Liver (tissue), 9 donors: ENCODE results near the gene ZDHHC9. TPM values are rescaled to one million over a fixed set of nuclear protein-coding genes. Genes with fewer than 3 reads are reported as not detected.
A peak's percentile ranks its signal among the peaks of the same experiment; 100 is the strongest.

Source experiments
- DNase-seq: peaks from one replicate; pipeline ENCODE4 v3.0.0-alpha.2; 2017; ENCODE audit warnings: low spot score
- H3K27ac ChIP-seq, 2 donors: one replicate each; pipeline ENCODE4 v1.7.0; 2013; ENCODE audit warnings: inconsistent platforms in 2 of 2, low read length in 2 of 2, control low read depth in 1 of 2, low read depth in 1 of 2, mild to moderate bottlenecking in 1 of 2
- H3K27me3 ChIP-seq, 4 donors: one replicate each; pipeline versions ENCODE4 v1.6.1 to v1.7.0; 2013; ENCODE audit warnings: low read length in 3 of 4, inconsistent platforms in 1 of 4, mild to moderate bottlenecking in 1 of 4, moderate library complexity in 1 of 4; ENCODE audit not compliant: control insufficient read depth in 4 of 4, insufficient read depth in 4 of 4
- H3K36me3 ChIP-seq, 4 donors: one replicate each; pipeline versions ENCODE4 v1.6.1 to v1.7.0; 2013; ENCODE audit warnings: low read length in 3 of 4, mild to moderate bottlenecking in 3 of 4, low read depth in 1 of 4, moderate library complexity in 1 of 4; ENCODE audit not compliant: control insufficient read depth in 4 of 4, insufficient read depth in 3 of 4
- H3K4me1 ChIP-seq, 4 donors: one replicate each; pipeline versions ENCODE4 v1.6.1 to v1.7.0; 2013; ENCODE audit warnings: low read length in 3 of 4, mild to moderate bottlenecking in 3 of 4, moderate library complexity in 1 of 4; ENCODE audit not compliant: control insufficient read depth in 4 of 4, insufficient read depth in 4 of 4
- H3K4me3 ChIP-seq, 3 donors: one replicate each; pipeline versions ENCODE4 v1.6.1 to v1.7.0; 2013; ENCODE audit warnings: low read length in 3 of 3, control low read depth in 1 of 3, low read depth in 1 of 3, mild to moderate bottlenecking in 1 of 3
- H3K9ac ChIP-seq, 2 donors: one replicate each; pipeline ENCODE4 v1.7.0; 2013; ENCODE audit warnings: low read length in 2 of 2, mild to moderate bottlenecking in 2 of 2, moderate library complexity in 2 of 2, control low read depth in 1 of 2, low read depth in 1 of 2
- H3K9me3 ChIP-seq, 4 donors: one replicate each; pipeline versions ENCODE4 v1.6.1 to v1.7.0; 2013; ENCODE audit warnings: low read length in 3 of 4; ENCODE audit not compliant: control insufficient read depth in 4 of 4
- ATF3 ChIP-seq: IDR thresholded peaks from 2 replicates; pipeline ENCODE4 v1.6.1; 2016; ENCODE audit warnings: antibody characterized with exemption
- CTCF ChIP-seq: fragments of 150-350 bp; IDR thresholded peaks from 2 replicates; pipeline ENCODE4 v1.5.1; 2017; ENCODE audit warnings: improper control_type of control experiment, low read depth, low read length; ENCODE audit not compliant: missing input control
- FOXA1 ChIP-seq: IDR thresholded peaks from 2 replicates; pipeline ENCODE4 v1.6.1; 2016; ENCODE audit warnings: antibody characterized with exemption
- FOXA2 ChIP-seq: IDR thresholded peaks from 2 replicates; pipeline ENCODE4 v1.6.1; 2016; ENCODE audit warnings: antibody characterized with exemption
- GABPA ChIP-seq, 2 donors: IDR thresholded peaks in 1 of 2; conservative IDR thresholded peaks in 1 of 2; 2 replicates each; pipeline ENCODE4 v1.6.1; 2016; ENCODE audit warnings: antibody characterized with exemption in 2 of 2, mild to moderate bottlenecking in 1 of 2, moderate library complexity in 1 of 2
- HNF4A ChIP-seq, 2 donors: conservative IDR thresholded peaks; 2 replicates each; pipeline ENCODE4 v1.6.1; 2016; ENCODE audit warnings: antibody characterized with exemption in 2 of 2, mild to moderate bottlenecking in 2 of 2
- JUND ChIP-seq, 2 donors: IDR thresholded peaks; 2 replicates each; pipeline ENCODE4 v1.6.1; 2016; ENCODE audit warnings: antibody characterized with exemption in 2 of 2
- MAX ChIP-seq: IDR thresholded peaks from 2 replicates; pipeline ENCODE4 v1.6.1; 2016; ENCODE audit warnings: antibody characterized with exemption
- NR2F2 ChIP-seq: IDR thresholded peaks from 2 replicates; pipeline ENCODE4 v1.6.1; 2016; ENCODE audit warnings: antibody characterized with exemption
- RAD21 ChIP-seq, 2 donors: IDR thresholded peaks; 2 replicates each; pipeline ENCODE4 v1.6.1; 2016; ENCODE audit warnings: antibody characterized with exemption in 2 of 2, mild to moderate bottlenecking in 2 of 2
- RXRA ChIP-seq, 2 donors: IDR thresholded peaks; 2 replicates each; pipeline ENCODE4 v1.6.1; 2017 to 2018; ENCODE audit warnings: antibody characterized with exemption in 2 of 2, mild to moderate bottlenecking in 1 of 2
- TAF1 ChIP-seq: conservative IDR thresholded peaks from 2 replicates; pipeline ENCODE4 v1.6.1; 2016; ENCODE audit warnings: antibody characterized with exemption, mild to moderate bottlenecking
- ZBTB33 ChIP-seq: IDR thresholded peaks from 2 replicates; pipeline ENCODE4 v1.6.1; 2016; ENCODE audit warnings: antibody characterized with exemption
- WGBS: extraction: QIAGEN DNeasy Blood & Tissue Kit; methylation state at CpG from one replicate; pipeline ENCODE4 v1.1.7; 2013; 5-methylcytosine and 5-hydroxymethylcytosine counted together
- polyA plus RNA-seq, 2 donors: library from polyadenylated mRNA; stranded (reverse) in 1 of 2; unstranded in 1 of 2; fragments of 200-250 nt in 1 of 2; fragments of >200 nt in 1 of 2; fragmentation: Nextera tagmentation in 1 of 2; extraction: Ambion mirVana in 1 of 2; gene quantifications; one replicate each; pipeline versions ENCODE4 v1.2.1 to v1.2.3, GENCODE V29; 2013 to 2015
- total RNA-seq, 2 donors: library from RNA; depleted of rRNA; stranded (reverse); fragments of >200 nt; gene quantifications; one replicate each; pipeline ENCODE4 v1.2.3, GENCODE V29; 2014
- donor health status: healthy.
- donor health status: healthy.
- donor health status: healthy.
- donor health status: healthy.
- donor health status: healthy.

Gene ZDHHC9
- total and polyA plus RNA-seq, 4 donors: 10.2 to 26.8 (median 24.3) TPM

GRCh38 chrX:129813662-129814368 lies 29.9 kb downstream of the ZDHHC9 start (continued):
- no peak for TF ChIP-seq TAF1
- TF ChIP-seq JUND (IDR thresholded peaks at IDR 0.05): no peak
- no peak for TF ChIP-seq FOXA1
- TF ChIP-seq MAX: no peak
- TF ChIP-seq NR2F2: no peak

- no peak for DNase-seq
- TF ChIP-seq JUND (IDR thresholded peaks at IDR 0.05): no peak
- no peak for TF ChIP-seq ATF3
- TF ChIP-seq RXRA (IDR thresholded peaks at IDR 0.05): no peak
- TF ChIP-seq CTCF: no peak
- no peak for TF ChIP-seq NR2F2
- no peak for TF ChIP-seq FOXA1
- TF ChIP-seq TAF1: no peak
- no peak for TF ChIP-seq GABPA (IDR thresholded peaks at IDR 0.05 in 1 of 2, conservative IDR thresholded peaks at IDR 0.05 in 1 of 2)
- no peak for TF ChIP-seq RAD21 (IDR thresholded peaks at IDR 0.05)
- no peak for TF ChIP-seq MAX
- no peak for TF ChIP-seq FOXA2
- WGBS: 93% methylated on average over 7 of the region's 7 CpGs
- no peaks in the 10 kb centered on the region for H3K9me3 ChIP-seq
- no peaks in the 10 kb centered on the region for H3K27me3 ChIP-seq
- no peak overlapping the region for H3K9ac ChIP-seq
- no peak overlapping the region for H3K27ac ChIP-seq
- peaks cover 0 to 3% (median 0%) of the 10 kb centered on the region in 4 donors for H3K4me1 ChIP-seq
- peaks cover 4 to 37% (median 10%) of the 10 kb centered on the region in 4 donors for H3K36me3 ChIP-seq
- H3K4me3 ChIP-seq: no peak overlapping the region
Measured at GRCh38 chrX:129808829-129809796, 34.6 kb downstream of the ZDHHC9 start.

GRCh38 chrX:129808158-129808828 lies 35.4 kb downstream of the ZDHHC9 start:
- H3K27ac ChIP-seq: no peak overlapping the region
- TF ChIP-seq ATF3 (no peak), NR2F2 (no peak), MAX (no peak), ZBTB33 (no peak), RXRA (IDR thresholded peaks at IDR 0.05) (peak in 1 of 2 donors; percentile 13), HNF4A (conservative IDR thresholded peaks at IDR 0.05) (peak; percentile 40 to 60), RAD21 (IDR thresholded peaks at IDR 0.05) (peak in 1 of 2 donors; percentile 15), FOXA1 (no peak)
- H3K9me3 ChIP-seq: no peaks in the 10 kb centered on the region
- peaks cover 4 to 41% (median 10%) of the 10 kb centered on the region in 4 donors for H3K36me3 ChIP-seq
- no peaks in the 10 kb centered on the region for H3K27me3 ChIP-seq
- no peak overlapping the region for H3K4me3 ChIP-seq
- H3K9ac ChIP-seq: no peak overlapping the region
- peaks cover 0 to 3% (median 0%) of the 10 kb centered on the region in 4 donors for H3K4me1 ChIP-seq
- no peak for DNase-seq
- 36% methylated on average over 2 of the region's 2 CpGs for WGBS
